ENCODE data around the gene ZNF587. TPM values are rescaled to one million over a fixed set of nuclear protein-coding genes. Genes with fewer than 3 reads are reported as not detected.
"Not testable (repeated sequence)": the region's sequence is repeated elsewhere in the genome, so short reads cannot be mapped to it uniquely, and the experiment has no call there.

Gene ZNF587
- total and polyA plus RNA-seq, 11 donors = 8.9 to 25.4 (median 15.0) TPM

GRCh38 chr19:57870225-57870624 lies 20.6 kb downstream of the ZNF587 start:
- 86 to 99% (median 97%) methylated on average over 2 of the region's 2 CpGs for WGBS, 4 donors
- no peak for DNase-seq
- Histone ChIP-seq H3K27ac (no peak overlapping the region), H3K27me3 (no peaks in the 10 kb centered on the region), H3K4me3 (no peak overlapping the region), H3K9me3 (peaks cover 0 to 97% (median 64%) of the 10 kb centered on the region in 12 donors), H3K36me3 (peaks cover 4 to 63% (median 36%) of the 10 kb centered on the region in 9 donors), H3K4me1 (no peaks in the 10 kb centered on the region)
- intact Hi-C loops (cut with DNase I) = no loop called here
- no peak for ATAC-seq
- TF ChIP-seq CTCF (IDR thresholded peaks at IDR 0.05) = no peak
- no peak for TF ChIP-seq POLR2A (IDR thresholded peaks at IDR 0.05)

GRCh38 chr19:57872450-57872849 lies 22.8 kb downstream of the ZNF587 start:
- Histone ChIP-seq H3K9me3 (peaks cover 0 to 97% (median 66%) of the 10 kb centered on the region in 12 donors), H3K36me3 (peaks cover 0 to 63% (median 17%) of the 10 kb centered on the region in 9 donors), H3K4me3 (no peak overlapping the region), H3K27ac (no peak overlapping the region), H3K4me1 (no peaks in the 10 kb centered on the region), H3K27me3 (no peaks in the 10 kb centered on the region)
- ATAC-seq = no peak
- intact Hi-C loops (cut with DNase I) = no loop called here
- no peak for DNase-seq
- TF ChIP-seq CTCF (IDR thresholded peaks at IDR 0.05) (no peak), POLR2A (IDR thresholded peaks at IDR 0.05) (no peak)

GRCh38 chr19:57873883-57874799 lies 24.5 kb downstream of the ZNF587 start:
- Histone ChIP-seq H3K9me3 (peaks cover 0 to 94% (median 55%) of the 10 kb centered on the region in 12 donors), H3K36me3 (peaks cover 0 to 64% (median 8%) of the 10 kb centered on the region in 9 donors)
- WGBS, 4 donors = 92 to 94% (median 93%) methylated on average over 8 of the region's 8 CpGs
- H3K4me3 ChIP-seq; intact Hi-C loops (cut with DNase I); H3K4me1 ChIP-seq; DNase-seq; H3K27ac ChIP-seq; H3K27me3 ChIP-seq; ATAC-seq: not testable (repeated sequence)

GRCh38 chr19:57886046-57886445 lies 36.4 kb downstream of the ZNF587 start:
- 42 to 60% (median 50%) methylated on average over 3 of the region's 3 CpGs for WGBS, 4 donors

More at GRCh38 chr19:57886046-57886445, 36.4 kb downstream of the ZNF587 start:
- H3K27me3 ChIP-seq = no peaks in the 10 kb centered on the region
- peaks cover 0 to 27% (median 0%) of the 10 kb centered on the region in 12 donors for H3K9me3 ChIP-seq
- peaks cover 0 to 22% (median 11%) of the 10 kb centered on the region in 12 donors for H3K4me1 ChIP-seq
- DNase-seq = no peak
- intact Hi-C loops (cut with DNase I) = loop anchor here in 1 of 10 donors (10.0 kb wide), 1 partner anchor 141 kb away; the partner anchor contains the start of gene ZNF776
- H3K36me3 ChIP-seq = peaks cover 0 to 24% (median 8%) of the 10 kb centered on the region in 9 donors
- no peak for TF ChIP-seq POLR2A (IDR thresholded peaks at IDR 0.05)
- no peak for TF ChIP-seq CTCF (IDR thresholded peaks at IDR 0.05)
- ATAC-seq = no peak
- H3K4me3 ChIP-seq = no peak overlapping the region
- H3K27ac ChIP-seq = peak overlapping the region in 2 of 12 donors; percentile 3 to 28
